ENCODE measurements around the gene PTPRK. TPM values are rescaled to one million over a fixed set of nuclear protein-coding genes. Genes with fewer than 3 reads are reported as not detected.

The PTPRK gene
- total and polyA plus RNA-seq, 2 of the 8 experiments (the other 6 are each of a cell fraction or from before 2014, with no cell fraction given), result 11.4 to 47.3 TPM

GRCh38 chr6:128202169-128202765, 318.1 kb downstream of the PTPRK start:
- no peak overlapping the region for H3K27ac ChIP-seq (ENCODE audit: low read depth, low read length)
- H3K56ac ChIP-seq (replicated peaks; ENCODE audit: insufficient read length, low read depth, low read length), result no peak overlapping the region
- CTCF ChIA-PET (ENCODE audit: partially characterized antibody), result no interaction called here
- H2BK15ac ChIP-seq (ENCODE audit: low read length), result no peak overlapping the region
- WGBS, 2 experiments (ENCODE audit: extremely low coverage in 1 of 2, insufficient coverage in 1 of 2, insufficient read length in 1 of 2, insufficient replicate concordance in 2 of 2, low coverage in 1 of 2, low lambda C conversion rate in 2 of 2, missing lambda C conversion rate in 1 of 2), result 91% methylated on average over 12 of the region's 12 CpGs; no CpG with 5 or more reads in 1 of the 2 experiments
- POLR2A ChIA-PET (ENCODE audit: partially characterized antibody), result no interaction called here
- no peak overlapping the region for H3K4me2 ChIP-seq (ENCODE audit: insufficient read depth in 1 of 2, low read depth in 2 of 2, low read length in 2 of 2)
- no peak overlapping the region for H3K14ac ChIP-seq (ENCODE audit: insufficient read length)
- no peak overlapping the region for H4K5ac ChIP-seq (ENCODE audit: insufficient read length, low read depth, low read length)
- H3K79me2 ChIP-seq (ENCODE audit: control insufficient read depth in 1 of 2, insufficient read depth in 2 of 2, low read length in 2 of 2), result peaks cover 0 to 5% of the 10 kb centered on the region in 2 experiments; a peak in 1 of 4 replicates
- no peak overlapping the region for H3K4me3 ChIP-seq (ENCODE audit: extremely low read depth in 1 of 4, insufficient read depth in 2 of 4, low read depth in 3 of 4, low read length in 4 of 4)
- H4K91ac ChIP-seq (replicated peaks; ENCODE audit: insufficient read length, low read length), result no peak overlapping the region
- H2BK20ac ChIP-seq (ENCODE audit: low read length), result no peak overlapping the region
- peaks cover 0 to 4% (median 0%) of the 10 kb centered on the region in 4 experiments; a peak in 1 of 7 replicates for H3K4me1 ChIP-seq (replicated peaks in 1 of 4; ENCODE audit: control insufficient read depth in 3 of 4, insufficient read depth in 4 of 4, low read length in 3 of 4)
- H2BK12ac ChIP-seq (ENCODE audit: low read depth, low read length), result no peak overlapping the region
- no peaks in the 10 kb centered on the region for H3K9me3 ChIP-seq (ENCODE audit: insufficient read depth in 2 of 2, low read depth in 1 of 2, low read length in 1 of 2)
- H3K4ac ChIP-seq (replicated peaks; ENCODE audit: insufficient read length, low read depth, low read length), result no peak overlapping the region
- no peak overlapping the region for H2AFZ ChIP-seq (ENCODE audit: low read length)
- no peak overlapping the region for H4K8ac ChIP-seq (ENCODE audit: extremely low read depth, insufficient read depth, low read length)
- DNase-seq (ENCODE audit: low read depth in 1 of 2, low spot score in 2 of 2), result no peak
- no peak for FAIRE-seq
- no peak overlapping the region for H2BK5ac ChIP-seq (ENCODE audit: low read depth, low read length)
- H3K23me2 ChIP-seq (ENCODE audit: low read depth, low read length), result no peaks in the 10 kb centered on the region
- no peak overlapping the region for H2AK5ac ChIP-seq (ENCODE audit: low read depth, low read length)
- H3K36me3 ChIP-seq (ENCODE audit: control insufficient read depth in 2 of 4, insufficient read depth in 4 of 4, low read length in 3 of 4), result no peaks in the 10 kb centered on the region
- no peaks in the 10 kb centered on the region for H4K20me1 ChIP-seq (replicated peaks in 1 of 2; ENCODE audit: control insufficient read depth in 1 of 2, insufficient read depth in 2 of 2, low read length in 2 of 2)
- no peak overlapping the region for H3K9ac ChIP-seq (replicated peaks in 1 of 4; ENCODE audit: extremely low read depth in 1 of 4, low read depth in 3 of 4, low read length in 3 of 4)
- H3K79me1 ChIP-seq (ENCODE audit: low read depth, low read length), result peaks cover 2% of the 10 kb centered on the region; the same call in 1 of the 2 replicates
- no peak overlapping the region for H2BK120ac ChIP-seq (replicated peaks; ENCODE audit: low read depth, low read length)
- no peak overlapping the region for H3K23ac ChIP-seq (ENCODE audit: insufficient read length)
- H3K27me3 ChIP-seq (replicated peaks in 1 of 4; ENCODE audit: control insufficient read depth in 3 of 4, extremely low read depth in 1 of 4, insufficient read depth in 3 of 4, low read length in 3 of 4), result no peaks in the 10 kb centered on the region
- TF ChIP-seq MAFK (IDR thresholded peaks at IDR 0.05; ENCODE audit: low read depth, low read length), result no peak
- TF ChIP-seq CREB1 (IDR thresholded peaks at IDR 0.05), result no peak
- TF ChIP-seq POLR2A (IDR thresholded peaks at IDR 0.05; ENCODE audit: control extremely low read depth in 1 of 2, low read depth in 2 of 2, low read length in 2 of 2), result no peak
- TF ChIP-seq RXRA (IDR thresholded peaks at IDR 0.05; ENCODE audit: insufficient read depth, low read depth, low read length), result no peak
- no peak for TF ChIP-seq BACH1 (IDR thresholded peaks at IDR 0.05; ENCODE audit: low read length)
- no peak for TF ChIP-seq CHD2 (IDR thresholded peaks at IDR 0.05; ENCODE audit: low read length)
- no peak for TF ChIP-seq JUND (IDR thresholded peaks at IDR 0.05; ENCODE audit: low read length)
- TF ChIP-seq HDAC2 (IDR thresholded peaks at IDR 0.05; ENCODE audit: borderline replicate concordance in 1 of 2, low read depth in 2 of 2, low read length in 2 of 2), result no peak
- no peak overlapping the region for H3K18ac ChIP-seq (ENCODE audit: extremely low read depth, low read length)
